Trophoblast cell (in vitro differentiated cells and primary cell): ENCODE measurements around the gene VAV3.

Experiments
- DNase-seq, 2 donors: peaks; one replicate each; pipeline ENCODE4 v3.0.0-alpha.2; 2016
- H2AFZ ChIP-seq: 2 replicates; pipeline ENCODE4 v1.6.1; 2013; ENCODE audit warnings: low read length, moderate library complexity, mild to moderate bottlenecking; ENCODE audit not compliant: insufficient read depth, poor library complexity
- H2AK5ac ChIP-seq: 2 replicates; pipeline ENCODE4 v1.6.1; 2013; ENCODE audit warnings: mild to moderate bottlenecking, low read length
- H2BK120ac ChIP-seq: 2 replicates; pipeline ENCODE4 v1.6.1; 2013; ENCODE audit warnings: low read length, mild to moderate bottlenecking, moderate library complexity; ENCODE audit not compliant: insufficient read depth, poor library complexity
- H2BK12ac ChIP-seq: 2 replicates; pipeline ENCODE4 v1.6.1; 2013; ENCODE audit warnings: mild to moderate bottlenecking, low read length, moderate library complexity
- H2BK5ac ChIP-seq: 2 replicates; pipeline ENCODE4 v1.6.1; 2013; ENCODE audit warnings: low read length, low read depth, moderate library complexity, mild to moderate bottlenecking; ENCODE audit not compliant: poor library complexity
- H3K14ac ChIP-seq: 2 replicates; pipeline ENCODE4 v1.6.1; 2013; ENCODE audit warnings: mild to moderate bottlenecking, low read length
- H3K18ac ChIP-seq: 2 replicates; pipeline ENCODE4 v1.6.1; 2013; ENCODE audit warnings: mild to moderate bottlenecking, low read length
- H3K23ac ChIP-seq: 2 replicates; pipeline ENCODE4 v1.6.1; 2013; ENCODE audit warnings: low read length
- H3K27ac ChIP-seq: 2 replicates; pipeline ENCODE4 v1.5.1; 2013; ENCODE audit warnings: low read depth, mild to moderate bottlenecking, inconsistent platforms, low read length, moderate library complexity
- H3K27me3 ChIP-seq: 2 replicates; pipeline ENCODE4 v1.6.1; 2013; ENCODE audit warnings: inconsistent platforms, mild to moderate bottlenecking, low read length, moderate library complexity; ENCODE audit not compliant: insufficient read depth
- H3K36me3 ChIP-seq, 2 experiments: 1 replicate in 1 of 2; 2 replicates in 1 of 2; pipeline ENCODE4 v1.6.1; 2013; ENCODE audit warnings: low read length in 2 of 2, mild to moderate bottlenecking in 2 of 2, moderate library complexity in 1 of 2; ENCODE audit not compliant: insufficient read depth in 2 of 2, control insufficient read depth in 1 of 2
- H3K4ac ChIP-seq: 2 replicates; pipeline ENCODE4 v1.6.1; 2013; ENCODE audit warnings: low read depth, mild to moderate bottlenecking, low read length, moderate library complexity
- H3K4me1 ChIP-seq, 2 experiments: 1 replicate in 1 of 2; 2 replicates in 1 of 2; pipeline ENCODE4 v1.6.1; 2013; ENCODE audit warnings: low read length in 2 of 2, mild to moderate bottlenecking in 2 of 2, moderate library complexity in 1 of 2; ENCODE audit not compliant: insufficient read depth in 2 of 2, control insufficient read depth in 1 of 2
- H3K4me2 ChIP-seq: 2 replicates; pipeline ENCODE4 v1.6.1; 2013; ENCODE audit warnings: inconsistent platforms, mild to moderate bottlenecking, low read length, moderate library complexity
- H3K4me3 ChIP-seq: 2 replicates; pipeline ENCODE4 v1.5.1; 2013; ENCODE audit warnings: mild to moderate bottlenecking, low read depth, low read length, inconsistent platforms
- H3K79me1 ChIP-seq: one replicate; pipeline ENCODE4 v1.6.1; 2013; ENCODE audit warnings: low read length
- H3K79me2 ChIP-seq: 2 replicates; pipeline ENCODE4 v1.6.1; 2013; ENCODE audit warnings: low read length, mild to moderate bottlenecking; ENCODE audit not compliant: control insufficient read depth, insufficient read depth, poor library complexity
- H3K9ac ChIP-seq: 2 replicates; pipeline ENCODE4 v1.6.1; 2013; ENCODE audit warnings: mild to moderate bottlenecking, low read length
- H3K9me3 ChIP-seq: 2 replicates; pipeline ENCODE4 v1.6.1; 2013; ENCODE audit warnings: low read depth, mild to moderate bottlenecking, control low read depth, inconsistent platforms, low read length; ENCODE audit not compliant: insufficient read depth
- H4K12ac ChIP-seq: 2 replicates; pipeline ENCODE4 v1.6.1; 2013; ENCODE audit warnings: low read depth, mild to moderate bottlenecking, low read length, moderate library complexity
- H4K8ac ChIP-seq: 2 replicates; pipeline ENCODE4 v1.6.1; 2013; ENCODE audit warnings: low read depth, mild to moderate bottlenecking, low read length, moderate library complexity
- H4K91ac ChIP-seq: one replicate; pipeline ENCODE4 v1.6.1; 2013; ENCODE audit warnings: low read depth, mild to moderate bottlenecking, low read length, moderate library complexity
- WGBS: extraction: QIAGEN DNeasy Blood & Tissue Kit; methylation state at CpG from one replicate; pipeline ENCODE4 v1.1.7; 2013; ENCODE audit warnings: missing lambda C conversion rate; ENCODE audit not compliant: insufficient read length, insufficient coverage; ENCODE audit errors: extremely low coverage; 5-methylcytosine and 5-hydroxymethylcytosine counted together

Gene VAV3

DNA sequence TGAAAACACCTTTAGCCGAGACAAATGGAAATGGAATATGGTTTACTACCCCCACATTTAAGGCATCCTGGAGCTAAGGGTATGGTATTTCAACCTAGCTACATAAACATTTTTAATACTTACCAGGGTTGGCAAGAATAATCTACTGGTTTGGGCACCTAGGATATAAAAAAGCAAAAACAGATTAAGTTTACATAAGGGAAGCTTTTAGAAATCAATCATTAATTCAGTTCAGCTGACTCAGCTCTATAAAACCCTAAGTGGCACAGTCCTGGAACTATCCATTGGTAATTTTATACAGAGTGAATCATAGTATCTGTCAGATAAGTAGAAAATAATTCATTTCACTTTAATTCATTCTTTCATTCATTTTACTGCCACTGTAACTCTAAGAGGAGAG is 355.2 kb downstream of the VAV3 start:
- Histone ChIP-seq H3K79me2 (no peaks in the 10 kb centered on the region), H3K27ac (no peak overlapping the region), H4K8ac (no peak overlapping the region), H3K4me3 (no peak overlapping the region), H3K9ac (no peak overlapping the region), H3K9me3 (no peaks in the 10 kb centered on the region), H2BK5ac (no peak overlapping the region), H2BK120ac (no peak overlapping the region), H3K18ac (no peak overlapping the region), H3K4me1 (no peaks in the 10 kb centered on the region), H3K4me2 (no peak overlapping the region), H4K91ac (no peak overlapping the region), H3K27me3 (no peaks in the 10 kb centered on the region), H3K23ac (no peak overlapping the region), H3K36me3 (no peaks in the 10 kb centered on the region), H4K12ac (no peak overlapping the region), H3K14ac (no peak overlapping the region), H2AFZ (no peak overlapping the region), H2AK5ac (no peak overlapping the region), H2BK12ac (no peak overlapping the region), H3K4ac (no peak overlapping the region), H3K79me1 (no peaks in the 10 kb centered on the region)
- DNase-seq = no peak
- no CpG with 5 or more reads among the region's 1 CpG for WGBS

DNA sequence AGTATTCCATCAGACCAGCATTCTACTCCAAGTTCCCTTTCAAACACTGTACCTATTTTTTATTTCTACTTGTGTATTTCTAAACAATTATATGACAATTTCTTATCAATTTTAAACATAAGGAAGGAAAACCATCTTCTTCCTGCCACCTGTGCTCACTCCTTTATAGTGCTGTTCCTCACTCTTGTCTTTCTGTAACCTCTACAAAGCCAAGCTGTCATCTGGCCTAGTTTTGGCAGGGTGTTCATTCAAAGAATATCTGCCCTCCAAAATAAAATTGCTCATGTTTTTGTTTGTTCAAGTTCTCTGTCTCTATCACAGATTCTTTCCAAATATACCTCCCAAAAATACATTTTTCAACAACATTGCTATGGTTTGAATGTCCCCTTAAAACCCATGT is 360.2 kb downstream of the VAV3 start:
- Histone ChIP-seq H4K8ac (no peak overlapping the region), H3K23ac (no peak overlapping the region), H3K79me1 (no peaks in the 10 kb centered on the region)

GRCh38 chr1:107600607-107601160 is 364.3 kb downstream of the VAV3 start:
- WGBS = no CpG with 5 or more reads among the region's 3 CpGs

More for the DNA sequence above, 360.2 kb downstream of the VAV3 start:
- Histone ChIP-seq H4K91ac (no peak overlapping the region), H3K4me2 (no peak overlapping the region), H3K4me1 (no peaks in the 10 kb centered on the region), H2AFZ (no peak overlapping the region), H3K9ac (no peak overlapping the region), H3K27ac (no peak overlapping the region), H3K4me3 (no peak overlapping the region), H3K9me3 (no peaks in the 10 kb centered on the region), H3K27me3 (no peaks in the 10 kb centered on the region), H3K36me3 (no peaks in the 10 kb centered on the region), H2AK5ac (no peak overlapping the region), H2BK12ac (no peak overlapping the region), H3K18ac (no peak overlapping the region), H3K4ac (no peak overlapping the region), H2BK120ac (no peak overlapping the region), H3K14ac (no peak overlapping the region), H2BK5ac (no peak overlapping the region), H3K79me2 (no peaks in the 10 kb centered on the region), H4K12ac (no peak overlapping the region)
- no peak for DNase-seq

DNA sequence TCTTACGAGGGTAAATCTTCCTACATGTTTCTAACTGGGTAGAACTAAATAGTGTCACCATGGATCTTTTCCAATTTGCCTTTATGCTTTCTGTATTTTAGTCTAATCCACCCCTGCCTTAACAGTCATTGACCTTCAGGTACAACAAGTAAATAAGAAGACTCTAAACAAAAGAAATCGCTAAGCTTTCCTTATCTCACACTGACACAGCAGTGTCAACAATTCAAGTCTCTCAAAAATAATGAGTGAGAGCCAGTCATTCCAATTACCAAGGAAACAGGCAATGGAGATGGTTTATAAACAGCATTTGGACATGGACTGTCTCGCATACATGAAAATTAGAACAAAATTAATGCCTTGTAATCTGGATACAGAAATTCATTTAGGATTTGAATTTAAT is 365.8 kb downstream of the VAV3 start:
- Histone ChIP-seq H3K14ac (no peak overlapping the region), H3K36me3 (no peaks in the 10 kb centered on the region), H3K27ac (no peak overlapping the region), H2AK5ac (no peak overlapping the region), H4K8ac (no peak overlapping the region), H4K91ac (no peak overlapping the region), H3K4me2 (no peak overlapping the region), H2AFZ (no peak overlapping the region), H3K18ac (no peak overlapping the region), H3K9ac (no peak overlapping the region), H3K27me3 (no peaks in the 10 kb centered on the region), H3K9me3 (no peaks in the 10 kb centered on the region), H2BK5ac (no peak overlapping the region), H3K4me1 (no peaks in the 10 kb centered on the region), H3K23ac (no peak overlapping the region), H3K4me3 (no peak overlapping the region), H3K79me1 (no peaks in the 10 kb centered on the region), H4K12ac (no peak overlapping the region), H2BK12ac (no peak overlapping the region), H3K79me2 (no peaks in the 10 kb centered on the region), H3K4ac (no peak overlapping the region), H2BK120ac (no peak overlapping the region)
- no CpG with 5 or more reads among the region's 3 CpGs for WGBS
- peak in 1 of 2 donors; percentile 25 for DNase-seq

More at GRCh38 chr1:107600607-107601160, 364.3 kb downstream of the VAV3 start:
- Histone ChIP-seq H3K4me2 (no peak overlapping the region), H3K14ac (no peak overlapping the region), H4K8ac (no peak overlapping the region), H3K18ac (no peak overlapping the region), H2BK5ac (no peak overlapping the region), H4K12ac (no peak overlapping the region), H2BK120ac (no peak overlapping the region), H3K4me1 (no peaks in the 10 kb centered on the region), H3K4ac (no peak overlapping the region), H2AFZ (no peak overlapping the region), H3K79me2 (no peaks in the 10 kb centered on the region), H3K9me3 (no peaks in the 10 kb centered on the region), H3K79me1 (no peaks in the 10 kb centered on the region), H3K36me3 (no peaks in the 10 kb centered on the region), H2AK5ac (no peak overlapping the region), H2BK12ac (no peak overlapping the region), H3K23ac (no peak overlapping the region), H3K27me3 (no peaks in the 10 kb centered on the region), H3K4me3 (no peak overlapping the region), H3K27ac (no peak overlapping the region), H4K91ac (no peak overlapping the region), H3K9ac (no peak overlapping the region)
- DNase-seq = no peak
